GM18502 (cell line): ENCODE data around the gene GLRX.
A peak's percentile ranks its signal among the peaks of the same experiment; 100 is the strongest.
"Not testable (repeated sequence)": the region's sequence is repeated elsewhere in the genome, so short reads cannot be mapped to it uniquely, and the experiment has no call there.

ENCODE experiments used
- ATAC-seq: cut with Tn5 transposase; IDR thresholded peaks from one replicate; pipeline ENCODE4 v1.9.1; 2021; ENCODE audit warnings: mild to moderate bottlenecking; ENCODE audit not compliant: unreplicated experiment, poor library complexity

GLRX gene

GRCh38 chr5:95832664-95833063 lies 10.1 kb upstream of the GLRX start:
- ATAC-seq = no peak

GRCh38 chr5:95830226-95830625 lies 7.7 kb upstream of the GLRX start:
- no peak for ATAC-seq

GRCh38 chr5:95827892-95828246 lies 5.3 kb upstream of the GLRX start:
- no peak for ATAC-seq

- no peak for ATAC-seq
Measured at GRCh38 chr5:95826949-95827891, 4.7 kb upstream of the GLRX start.

- ATAC-seq = no peak
Measured at GRCh38 chr5:95825495-95825894, 3.0 kb upstream of the GLRX start.

- ATAC-seq = no peak
Measured at GRCh38 chr5:95824747-95825146, 2.2 kb upstream of the GLRX start.

- peak; percentile 60 for ATAC-seq
Measured at GRCh38 chr5:95823738-95824609, 1.4 kb upstream of the GLRX start.

- no peak for ATAC-seq
Measured at GRCh38 chr5:95823218-95823737, 752 bp upstream of the GLRX start.

GRCh38 chr5:95822043-95822541 lies 434 bp downstream of the GLRX start:
- peak; percentile 27 for ATAC-seq

- ATAC-seq = no peak
Measured at GRCh38 chr5:95821110-95822021, 1.2 kb downstream of the GLRX start.

- peak; percentile 24 for ATAC-seq
Measured at GRCh38 chr5:95818181-95819147, 4.1 kb downstream of the GLRX start.

GRCh38 chr5:95817430-95817829 lies 5.1 kb downstream of the GLRX start:
- ATAC-seq = no peak

GRCh38 chr5:95816776-95817175 lies 5.8 kb downstream of the GLRX start:
- no peak for ATAC-seq

- ATAC-seq = no peak
Measured at GRCh38 chr5:95816341-95816740, 6.2 kb downstream of the GLRX start.

- no peak for ATAC-seq
Measured at GRCh38 chr5:95815155-95815729, 7.3 kb downstream of the GLRX start.

- ATAC-seq = not testable (repeated sequence)
Measured at GRCh38 chr5:95813035-95813434, 9.5 kb downstream of the GLRX start.

GRCh38 chr5:95812074-95812471 lies 10.5 kb downstream of the GLRX start:
- no peak for ATAC-seq

GRCh38 chr5:95811461-95812073 lies 11.0 kb downstream of the GLRX start:
- ATAC-seq = not testable (repeated sequence)
